ENCODE results near the gene SKIDA1.

SKIDA1 gene

GRCh38 chr10:21516242-21517131 lies 9.0 kb downstream of the SKIDA1 start:
- DNase-seq (ENCODE audit: low read depth) = peak; percentile 11

GRCh38 chr10:21515361-21516241 lies 9.9 kb downstream of the SKIDA1 start:
- DNase-seq (ENCODE audit: low read depth) = no peak

- no peak for DNase-seq (ENCODE audit: low read depth)
Measured at GRCh38 chr10:21514818-21515351, 10.6 kb downstream of the SKIDA1 start.

GRCh38 chr10:21514129-21514817 lies 11.2 kb downstream of the SKIDA1 start:
- no peak for DNase-seq (ENCODE audit: low read depth)

- no peak for DNase-seq (ENCODE audit: low read depth)
Measured at GRCh38 chr10:21513405-21513788, 12.1 kb downstream of the SKIDA1 start.

GRCh38 chr10:21512573-21513404 lies 12.7 kb downstream of the SKIDA1 start:
- DNase-seq (ENCODE audit: low read depth) = no peak

- no peak for DNase-seq (ENCODE audit: low read depth)
Measured at GRCh38 chr10:21511946-21512572, 13.4 kb downstream of the SKIDA1 start.

- no peak for DNase-seq (ENCODE audit: low read depth)
Measured at GRCh38 chr10:21511095-21511570, 14.3 kb downstream of the SKIDA1 start.

GRCh38 chr10:21510241-21511094 lies 15.0 kb downstream of the SKIDA1 start:
- no peak for DNase-seq (ENCODE audit: low read depth)

GRCh38 chr10:21509341-21510240 lies 15.9 kb downstream of the SKIDA1 start:
- DNase-seq (ENCODE audit: low read depth) = no peak

GRCh38 chr10:21508706-21509331 lies 16.7 kb downstream of the SKIDA1 start:
- DNase-seq (ENCODE audit: low read depth) = no peak

- no peak for DNase-seq (ENCODE audit: low read depth)
Measured at GRCh38 chr10:21507150-21507549, 18.3 kb downstream of the SKIDA1 start.

- no peak for DNase-seq (ENCODE audit: low read depth)
Measured at GRCh38 chr10:21506351-21506750, 19.1 kb downstream of the SKIDA1 start.

- no peak for DNase-seq (ENCODE audit: low read depth)
Measured at GRCh38 chr10:21505711-21506278, 19.7 kb downstream of the SKIDA1 start.

GRCh38 chr10:21503542-21503941 lies 21.9 kb downstream of the SKIDA1 start:
- no peak for DNase-seq (ENCODE audit: low read depth)

GRCh38 chr10:21502348-21502740 lies 23.1 kb downstream of the SKIDA1 start:
- no peak for DNase-seq (ENCODE audit: low read depth)

- DNase-seq (ENCODE audit: low read depth) = no peak
Measured at GRCh38 chr10:21501731-21502347, 23.6 kb downstream of the SKIDA1 start.
